ENCODE measurements around the gene FKBP15.

FKBP15 gene

GRCh38 chr9:113221003-113221799 is at the start of gene FKBP15, which contains the start of gene SLC31A1:
Gene FKBP15 (minus strand): TSS chr9:113221277. CDS start chr9:113221243, 34 bp downstream.
Gene SLC31A1 (plus strand): TSS chr9:113221544. CDS start chr9:113256149, 34,605 bp downstream.
- H3K4me3 ChIP-seq (ENCODE audit: low read depth in 1 of 2, low read length in 2 of 2): peak within 1 kb of the TSS; percentile 94 to 99
- H3K9me3 ChIP-seq (ENCODE audit: control insufficient read depth in 1 of 2, low read length in 2 of 2): no peaks in the 10 kb centered on the region
- H3K36me3 ChIP-seq (ENCODE audit: control insufficient read depth in 1 of 2, insufficient read depth in 2 of 2, low read length in 2 of 2): peaks cover 5 to 11% of the 10 kb centered on the region in 2 donors
- H3K4me1 ChIP-seq (ENCODE audit: control insufficient read depth in 1 of 2, insufficient read depth in 2 of 2, low read length in 2 of 2): peaks cover 19 to 32% of the 10 kb centered on the region in 2 donors
- H3K27ac ChIP-seq (ENCODE audit: low read length): peak within 1 kb of the TSS; percentile 93
- H3K27me3 ChIP-seq (ENCODE audit: low read depth, low read length): no peaks in the 10 kb centered on the region

- H3K27ac ChIP-seq (ENCODE audit: low read length): no peak overlapping the region
Observed at GRCh38 chr9:113269871-113270270, 48.8 kb upstream of the FKBP15 start.

GRCh38 chr9:113269355-113269754 is 48.3 kb upstream of the FKBP15 start:
- Histone ChIP-seq H3K4me1 (ENCODE audit: control insufficient read depth in 1 of 2, insufficient read depth in 2 of 2, low read length in 2 of 2) (peaks cover 7 to 9% of the 10 kb centered on the region in 2 donors), H3K27ac (ENCODE audit: low read length) (no peak overlapping the region), H3K36me3 (ENCODE audit: control insufficient read depth in 1 of 2, insufficient read depth in 2 of 2, low read length in 2 of 2) (peaks cover 44 to 55% of the 10 kb centered on the region in 2 donors), H3K9me3 (ENCODE audit: control insufficient read depth in 1 of 2, low read length in 2 of 2) (no peaks in the 10 kb centered on the region), H3K27me3 (ENCODE audit: low read depth, low read length) (no peaks in the 10 kb centered on the region), H3K4me3 (ENCODE audit: low read depth in 1 of 2, low read length in 2 of 2) (no peak overlapping the region)

More at GRCh38 chr9:113269871-113270270, 48.8 kb upstream of the FKBP15 start:
- H3K36me3 ChIP-seq (ENCODE audit: control insufficient read depth in 1 of 2, insufficient read depth in 2 of 2, low read length in 2 of 2): peaks cover 44 to 53% of the 10 kb centered on the region in 2 donors
- no peaks in the 10 kb centered on the region for H3K9me3 ChIP-seq (ENCODE audit: control insufficient read depth in 1 of 2, low read length in 2 of 2)
- peaks cover 8 to 9% of the 10 kb centered on the region in 2 donors for H3K4me1 ChIP-seq (ENCODE audit: control insufficient read depth in 1 of 2, insufficient read depth in 2 of 2, low read length in 2 of 2)
- no peaks in the 10 kb centered on the region for H3K27me3 ChIP-seq (ENCODE audit: low read depth, low read length)
- no peak overlapping the region for H3K4me3 ChIP-seq (ENCODE audit: low read depth in 1 of 2, low read length in 2 of 2)

GRCh38 chr9:113267911-113268566 is 47.0 kb upstream of the FKBP15 start:
- Histone ChIP-seq H3K36me3 (ENCODE audit: control insufficient read depth in 1 of 2, insufficient read depth in 2 of 2, low read length in 2 of 2) (peaks cover 41 to 57% of the 10 kb centered on the region in 2 donors), H3K4me1 (ENCODE audit: control insufficient read depth in 1 of 2, insufficient read depth in 2 of 2, low read length in 2 of 2) (no peaks in the 10 kb centered on the region), H3K27ac (ENCODE audit: low read length) (no peak overlapping the region), H3K9me3 (ENCODE audit: control insufficient read depth in 1 of 2, low read length in 2 of 2) (no peaks in the 10 kb centered on the region), H3K27me3 (ENCODE audit: low read depth, low read length) (no peaks in the 10 kb centered on the region), H3K4me3 (ENCODE audit: low read depth in 1 of 2, low read length in 2 of 2) (no peak overlapping the region)

- no peaks in the 10 kb centered on the region for H3K9me3 ChIP-seq (ENCODE audit: control insufficient read depth in 1 of 2, low read length in 2 of 2)
- no peak overlapping the region for H3K27ac ChIP-seq (ENCODE audit: low read length)
- no peaks in the 10 kb centered on the region for H3K4me1 ChIP-seq (ENCODE audit: control insufficient read depth in 1 of 2, insufficient read depth in 2 of 2, low read length in 2 of 2)
- peaks cover 27 to 55% of the 10 kb centered on the region in 2 donors for H3K36me3 ChIP-seq (ENCODE audit: control insufficient read depth in 1 of 2, insufficient read depth in 2 of 2, low read length in 2 of 2)
- H3K4me3 ChIP-seq (ENCODE audit: low read depth in 1 of 2, low read length in 2 of 2): no peak overlapping the region
- H3K27me3 ChIP-seq (ENCODE audit: low read depth, low read length): no peaks in the 10 kb centered on the region
Observed at GRCh38 chr9:113266174-113266573, 45.1 kb upstream of the FKBP15 start.

GRCh38 chr9:113261917-113262671 is 41.0 kb upstream of the FKBP15 start:
- no peaks in the 10 kb centered on the region for H3K27me3 ChIP-seq (ENCODE audit: low read depth, low read length)
- no peak overlapping the region for H3K4me3 ChIP-seq (ENCODE audit: low read depth in 1 of 2, low read length in 2 of 2)
- H3K4me1 ChIP-seq (ENCODE audit: control insufficient read depth in 1 of 2, insufficient read depth in 2 of 2, low read length in 2 of 2): no peaks in the 10 kb centered on the region
- H3K27ac ChIP-seq (ENCODE audit: low read length): no peak overlapping the region
- H3K36me3 ChIP-seq (ENCODE audit: control insufficient read depth in 1 of 2, insufficient read depth in 2 of 2, low read length in 2 of 2): peaks cover 17 to 50% of the 10 kb centered on the region in 2 donors
- no peaks in the 10 kb centered on the region for H3K9me3 ChIP-seq (ENCODE audit: control insufficient read depth in 1 of 2, low read length in 2 of 2)

GRCh38 chr9:113258282-113258681 is 37.2 kb upstream of the FKBP15 start:
- H3K9me3 ChIP-seq (ENCODE audit: control insufficient read depth in 1 of 2, low read length in 2 of 2): no peaks in the 10 kb centered on the region
- H3K4me1 ChIP-seq (ENCODE audit: control insufficient read depth in 1 of 2, insufficient read depth in 2 of 2, low read length in 2 of 2): no peaks in the 10 kb centered on the region
- H3K36me3 ChIP-seq (ENCODE audit: control insufficient read depth in 1 of 2, insufficient read depth in 2 of 2, low read length in 2 of 2): peaks cover 17 to 41% of the 10 kb centered on the region in 2 donors
- H3K27ac ChIP-seq (ENCODE audit: low read length): no peak overlapping the region
- H3K27me3 ChIP-seq (ENCODE audit: low read depth, low read length): no peaks in the 10 kb centered on the region
- H3K4me3 ChIP-seq (ENCODE audit: low read depth in 1 of 2, low read length in 2 of 2): no peak overlapping the region

GRCh38 chr9:113257863-113258262 is 36.8 kb upstream of the FKBP15 start:
- no peaks in the 10 kb centered on the region for H3K4me1 ChIP-seq (ENCODE audit: control insufficient read depth in 1 of 2, insufficient read depth in 2 of 2, low read length in 2 of 2)
- peaks cover 17 to 40% of the 10 kb centered on the region in 2 donors for H3K36me3 ChIP-seq (ENCODE audit: control insufficient read depth in 1 of 2, insufficient read depth in 2 of 2, low read length in 2 of 2)
- H3K27ac ChIP-seq (ENCODE audit: low read length): no peak overlapping the region
- no peaks in the 10 kb centered on the region for H3K9me3 ChIP-seq (ENCODE audit: control insufficient read depth in 1 of 2, low read length in 2 of 2)
- H3K4me3 ChIP-seq (ENCODE audit: low read depth in 1 of 2, low read length in 2 of 2): no peak overlapping the region
- H3K27me3 ChIP-seq (ENCODE audit: low read depth, low read length): no peaks in the 10 kb centered on the region

- no peaks in the 10 kb centered on the region for H3K4me1 ChIP-seq (ENCODE audit: control insufficient read depth in 1 of 2, insufficient read depth in 2 of 2, low read length in 2 of 2)
- no peaks in the 10 kb centered on the region for H3K9me3 ChIP-seq (ENCODE audit: control insufficient read depth in 1 of 2, low read length in 2 of 2)
- peaks cover 13 to 32% of the 10 kb centered on the region in 2 donors for H3K36me3 ChIP-seq (ENCODE audit: control insufficient read depth in 1 of 2, insufficient read depth in 2 of 2, low read length in 2 of 2)
- no peaks in the 10 kb centered on the region for H3K27me3 ChIP-seq (ENCODE audit: low read depth, low read length)
- H3K27ac ChIP-seq (ENCODE audit: low read length): no peak overlapping the region
- no peak overlapping the region for H3K4me3 ChIP-seq (ENCODE audit: low read depth in 1 of 2, low read length in 2 of 2)
Observed at GRCh38 chr9:113255438-113255837, 34.4 kb upstream of the FKBP15 start.

- Histone ChIP-seq H3K27me3 (ENCODE audit: low read depth, low read length) (no peaks in the 10 kb centered on the region), H3K27ac (ENCODE audit: low read length) (no peak overlapping the region), H3K36me3 (ENCODE audit: control insufficient read depth in 1 of 2, insufficient read depth in 2 of 2, low read length in 2 of 2) (peaks cover 9 to 28% of the 10 kb centered on the region in 2 donors), H3K9me3 (ENCODE audit: control insufficient read depth in 1 of 2, low read length in 2 of 2) (no peaks in the 10 kb centered on the region), H3K4me1 (ENCODE audit: control insufficient read depth in 1 of 2, insufficient read depth in 2 of 2, low read length in 2 of 2) (no peaks in the 10 kb centered on the region), H3K4me3 (ENCODE audit: low read depth in 1 of 2, low read length in 2 of 2) (no peak overlapping the region)
Observed at GRCh38 chr9:113254991-113255390, 33.9 kb upstream of the FKBP15 start.

GRCh38 chr9:113250807-113251206 is 29.7 kb upstream of the FKBP15 start:
- Histone ChIP-seq H3K9me3 (ENCODE audit: control insufficient read depth in 1 of 2, low read length in 2 of 2) (no peaks in the 10 kb centered on the region), H3K27me3 (ENCODE audit: low read depth, low read length) (no peaks in the 10 kb centered on the region), H3K36me3 (ENCODE audit: control insufficient read depth in 1 of 2, insufficient read depth in 2 of 2, low read length in 2 of 2) (no peaks in the 10 kb centered on the region), H3K4me3 (ENCODE audit: low read depth in 1 of 2, low read length in 2 of 2) (no peak overlapping the region), H3K4me1 (ENCODE audit: control insufficient read depth in 1 of 2, insufficient read depth in 2 of 2, low read length in 2 of 2) (no peaks in the 10 kb centered on the region), H3K27ac (ENCODE audit: low read length) (no peak overlapping the region)

Data from muscle layer of duodenum (tissue), 2 donors.